GM23248 (cell line): ENCODE results near the gene STARD10.

Experiments used
- EZH2 ChIP-seq: fragments of 200-600 bp; sonication (generic); IDR thresholded peaks from 2 replicates; pipeline ENCODE4 v1.6.1; 2018; ENCODE audit warnings: antibody characterized with exemption, mild to moderate bottlenecking; ENCODE audit not compliant: insufficient read depth, poor library complexity, severe bottlenecking
- EZH2phosphoT487 ChIP-seq: fragments of 200-600 bp; sonication (generic); IDR thresholded peaks from 2 replicates; pipeline ENCODE4 v1.6.1; 2018; ENCODE audit warnings: antibody characterized with exemption, moderate library complexity, mild to moderate bottlenecking, low read depth; ENCODE audit not compliant: insufficient read depth

DNA sequence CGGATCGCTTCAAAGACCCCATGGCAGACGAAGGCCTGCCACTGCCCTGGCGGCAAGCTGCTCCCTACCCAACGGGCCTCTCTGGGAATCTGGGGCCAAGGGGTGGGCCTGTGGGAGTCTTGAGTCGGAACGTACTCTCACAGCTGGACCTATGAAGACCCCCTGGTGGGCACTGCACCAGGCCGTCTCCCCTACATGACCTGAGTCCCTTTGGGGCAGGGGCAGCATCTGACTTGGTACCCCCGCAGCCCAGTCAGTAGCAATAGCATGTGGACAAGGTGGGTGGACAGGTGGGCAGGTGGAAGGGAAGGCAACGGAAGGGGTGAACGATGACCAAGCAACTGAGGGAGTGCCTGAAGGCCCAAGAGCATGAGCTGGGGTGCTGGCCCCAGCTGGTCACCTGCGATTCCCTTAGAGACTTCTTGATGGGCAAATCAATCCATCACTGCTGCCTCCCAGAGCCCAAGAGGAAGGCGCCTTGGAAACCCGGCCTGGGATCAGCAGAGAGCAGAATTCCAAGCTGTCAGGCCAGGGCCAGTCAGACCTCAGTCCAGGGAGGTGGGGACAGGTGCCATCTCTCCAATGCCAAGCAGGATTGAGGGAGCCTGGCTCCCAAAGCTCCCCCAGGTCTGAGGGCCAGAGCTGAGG lies 76.9 kb downstream of the STARD10 start:
- TF ChIP-seq EZH2 (no peak), EZH2phosphoT487 (no peak)
